ENCODE measurements around the gene JTB.

DNA sequence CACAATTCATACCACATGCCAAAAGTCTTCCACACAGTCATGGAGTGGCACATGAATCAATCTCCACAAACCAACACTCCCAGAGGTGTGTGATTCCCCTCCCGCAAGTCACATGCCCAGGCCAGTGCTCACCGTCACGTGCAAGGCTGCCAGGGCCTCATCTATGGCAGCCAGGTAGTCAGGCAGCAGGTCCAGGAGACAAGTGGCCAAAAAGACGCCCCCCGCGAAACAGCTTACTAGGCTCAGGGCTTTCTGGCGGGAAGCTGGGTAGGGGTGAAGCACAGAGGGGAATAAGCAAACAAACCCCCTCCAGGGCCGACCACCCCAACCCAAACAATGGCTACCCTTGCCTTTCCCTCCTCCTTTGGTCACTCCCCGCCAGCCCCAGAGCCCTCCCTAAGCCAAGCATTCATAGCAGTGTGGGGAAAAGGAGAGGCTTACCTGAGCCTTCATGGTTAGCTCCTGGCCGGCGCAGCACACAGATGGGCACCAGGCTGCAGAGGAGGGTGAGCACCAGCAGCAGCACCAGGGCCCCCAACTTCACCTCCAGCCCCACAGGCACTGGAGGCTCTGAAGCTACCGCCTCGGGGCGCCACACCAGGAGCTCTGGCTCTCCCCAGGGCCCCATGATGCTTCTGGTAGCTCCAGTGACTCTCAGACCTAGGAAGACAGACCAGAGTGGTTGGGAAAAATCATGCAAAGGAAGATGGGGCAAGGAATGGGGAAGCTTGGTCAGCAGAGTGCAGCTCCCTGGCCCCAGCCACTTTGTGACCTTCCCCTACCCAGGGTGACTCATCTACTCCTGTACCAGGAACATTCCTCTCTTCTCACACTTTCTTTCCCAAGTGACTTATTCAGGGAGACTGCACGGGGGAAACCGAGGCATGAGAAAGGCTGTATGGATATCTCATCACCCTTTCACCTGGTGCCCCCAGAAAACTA lies 15.1 kb downstream of the JTB start:
- TF ChIP-seq EZH2 (IDR thresholded peaks at IDR 0.05; ENCODE audit: borderline replicate concordance, low read length) = no peak
- peak; percentile 18; the same call in 1 of the 2 replicates for TF ChIP-seq CTCF (IDR thresholded peaks at IDR 0.05; ENCODE audit: low read length)

Measured in OCI-LY1 (cell line).